DMS114 treated with DMSO at 0.1 percent for 48 hours (cell line): Measurements from ENCODE around the gene SLPI.

Source experiments
- DNase-seq: peaks from one replicate; lab custom pipeline; 2025; ENCODE audit not compliant: unreplicated experiment; lab: John Stamatoyannopoulos, UW

The SLPI gene

GRCh38 chr20:45254383-45255262 is at the start of gene SLPI:
Gene SLPI (minus strand): TSS chr20:45254564. CDS start chr20:45254543, 21 bp downstream.
- DNase-seq = no peak

GRCh38 chr20:45303586-45304463 is 49.5 kb upstream of the SLPI start:
- DNase-seq = no peak

DNA sequence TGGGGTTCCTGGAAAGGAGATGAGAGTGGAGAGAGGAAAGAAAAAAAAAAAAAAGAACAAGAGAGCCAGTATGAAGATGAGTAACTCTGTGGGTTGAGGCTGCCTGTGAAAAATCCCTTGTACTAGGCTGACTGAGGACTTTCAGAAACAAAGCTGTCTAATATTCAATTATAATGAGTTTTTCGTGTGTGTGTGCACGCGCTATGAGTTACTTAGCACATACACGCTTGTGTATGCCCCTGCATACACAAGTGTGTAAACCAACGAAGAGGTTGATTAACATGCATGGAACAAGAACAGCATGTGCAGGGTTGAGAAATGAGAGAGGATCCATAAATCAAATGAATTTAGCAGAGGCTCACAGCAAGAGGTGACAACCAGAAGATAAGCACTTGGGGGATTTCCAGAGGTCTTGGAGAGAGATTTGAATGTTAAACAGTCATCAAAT is 47.5 kb upstream of the SLPI start:
- no peak for DNase-seq

DNA sequence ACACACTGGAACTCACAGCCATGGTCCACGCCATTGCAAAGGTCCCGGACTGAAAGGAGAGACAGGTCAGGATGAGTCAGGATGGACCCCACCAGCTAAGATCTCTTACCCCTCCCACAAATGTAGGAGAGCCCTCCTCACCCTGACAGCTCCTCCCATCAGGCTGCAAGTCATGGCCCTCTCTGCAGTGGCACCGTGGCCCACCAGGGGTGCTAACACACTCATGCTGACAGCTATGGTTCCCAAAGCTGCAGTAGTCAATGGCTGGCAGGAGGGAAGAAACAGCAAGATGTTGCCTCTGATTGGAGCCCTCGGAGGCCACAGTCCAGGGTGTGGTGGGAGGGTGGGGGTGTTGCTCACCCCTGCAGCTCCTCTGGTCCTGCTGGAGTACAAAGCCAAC is 46.6 kb upstream of the SLPI start:
- DNase-seq = no peak

DNA sequence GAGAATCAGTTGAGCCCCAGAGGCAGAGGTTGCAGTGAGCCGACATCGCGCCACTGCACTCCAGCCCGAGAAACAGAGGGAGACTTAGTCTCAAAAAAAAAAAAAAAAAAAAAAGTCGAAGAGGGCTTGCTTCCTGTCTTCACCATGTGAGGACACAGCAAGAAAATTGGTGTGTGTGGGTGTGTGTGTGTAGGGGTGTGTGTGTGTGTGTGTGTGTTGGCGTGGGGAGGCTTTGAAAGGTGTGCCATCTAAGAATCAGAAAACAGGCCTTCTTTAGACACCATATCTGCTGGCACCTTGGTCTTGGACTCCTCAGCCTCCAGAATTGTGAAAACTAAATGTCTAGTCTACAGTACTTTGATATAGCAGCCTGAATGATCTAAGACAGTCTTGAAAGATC is 45.4 kb upstream of the SLPI start:
- no peak for DNase-seq

DNA sequence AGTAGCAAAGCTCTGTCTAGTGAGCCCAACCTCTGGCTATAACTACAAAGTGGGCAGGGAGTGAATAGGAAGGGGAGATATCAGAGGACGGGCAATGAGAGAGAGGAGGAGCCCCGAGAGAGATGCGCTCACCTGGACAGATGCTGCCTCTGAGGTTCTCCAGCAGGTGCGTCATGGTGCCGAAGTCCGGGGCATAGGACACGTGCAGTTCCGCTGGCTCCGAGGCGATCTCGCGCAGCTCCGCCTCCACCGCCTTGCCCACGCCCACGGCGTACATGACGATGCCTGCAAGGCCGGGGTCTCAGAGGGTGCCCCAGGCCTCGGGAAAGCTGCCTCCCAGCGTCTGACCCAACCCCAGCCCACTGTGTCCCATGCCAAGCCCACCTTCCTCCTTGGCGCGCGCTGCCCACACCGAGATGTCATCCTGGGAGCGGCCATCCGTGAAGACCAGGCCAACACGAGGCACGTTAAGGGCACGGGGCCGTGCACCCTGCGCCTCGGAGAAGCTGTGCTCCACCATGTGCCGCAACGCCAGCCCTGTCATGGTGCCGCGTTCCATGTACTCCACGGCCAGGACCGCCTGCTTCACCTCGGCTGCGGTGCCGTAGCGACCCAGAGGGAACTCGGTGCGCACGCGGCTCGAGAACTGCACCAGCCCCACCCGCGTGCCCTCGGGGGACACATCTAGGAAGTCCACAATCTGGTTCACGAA is 43.6 kb upstream of the SLPI start:
- no peak for DNase-seq

GRCh38 chr20:45294659-45295058 is 40.3 kb upstream of the SLPI start:
- DNase-seq = no peak

- DNase-seq = no peak
Observed at GRCh38 chr20:45294003-45294368, 39.6 kb upstream of the SLPI start.

- DNase-seq = peak; percentile 71
Observed at GRCh38 chr20:45293041-45294002, 39.0 kb upstream of the SLPI start.

DNA sequence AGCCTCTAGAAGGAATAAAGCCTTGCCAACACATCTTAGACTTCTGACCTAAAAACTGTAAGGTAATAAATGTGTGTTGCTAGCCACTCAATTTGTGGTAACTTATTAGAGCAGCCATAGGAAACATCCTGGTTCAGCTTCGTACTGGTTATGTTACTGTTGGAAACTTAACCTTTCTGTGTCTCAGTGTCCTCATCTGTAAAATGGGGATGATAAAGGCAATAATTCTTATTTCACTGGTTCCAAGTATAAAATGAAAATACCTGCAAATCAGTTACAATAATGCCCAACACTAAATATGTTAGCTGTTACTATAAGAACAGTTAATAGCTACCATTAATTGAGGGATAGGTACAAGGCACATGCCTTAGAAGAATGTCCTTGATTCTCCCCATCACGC is 38.0 kb upstream of the SLPI start:
- no peak for DNase-seq

DNA sequence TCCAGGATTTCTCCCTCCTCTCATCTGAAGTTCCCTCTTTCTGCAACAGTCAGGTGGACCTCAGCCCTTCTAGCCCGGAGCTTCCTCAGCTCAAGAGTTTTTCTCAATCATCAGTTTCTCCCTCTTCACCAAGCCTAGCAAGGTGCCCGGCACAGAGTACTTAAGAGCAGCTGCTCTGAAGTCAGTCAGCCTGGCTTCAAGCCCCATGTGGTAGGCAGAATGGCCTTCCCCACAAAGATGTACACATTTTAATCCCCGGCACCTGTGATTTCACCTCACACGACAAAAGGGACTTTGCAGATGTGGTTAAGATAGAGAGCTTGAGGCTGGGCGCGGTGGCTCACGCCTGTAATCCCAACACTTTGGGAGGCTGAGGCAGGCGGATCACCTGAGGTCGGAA is 37.2 kb upstream of the SLPI start:
- no peak for DNase-seq

GRCh38 chr20:45290677-45291355 is 36.5 kb upstream of the SLPI start:
- peak; percentile 37 for DNase-seq

GRCh38 chr20:45289942-45290676 is 35.7 kb upstream of the SLPI start:
- no peak for DNase-seq

- no peak for DNase-seq
Observed at GRCh38 chr20:45288860-45289259, 34.5 kb upstream of the SLPI start.

DNA sequence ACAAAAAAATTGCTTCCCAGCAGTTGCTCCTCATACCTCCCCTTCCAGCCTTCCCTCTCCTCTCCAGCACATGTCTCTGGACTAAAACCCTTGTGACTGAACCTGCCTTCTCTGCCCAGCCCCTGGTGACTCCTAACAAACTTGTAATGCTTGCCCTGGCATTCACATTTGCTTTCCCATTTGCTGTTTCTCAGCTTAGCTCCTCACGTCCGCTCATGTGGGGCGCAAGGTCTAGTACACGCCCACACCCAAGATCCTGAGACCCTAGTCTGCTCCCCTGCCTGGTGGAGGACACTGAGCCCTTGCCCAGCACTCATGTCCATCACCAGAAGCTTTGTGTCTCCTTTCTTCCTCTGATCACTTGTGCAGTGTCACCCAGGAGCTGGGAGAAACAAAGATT is 34.0 kb upstream of the SLPI start:
- no peak for DNase-seq

GRCh38 chr20:45283551-45284057 is 29.2 kb upstream of the SLPI start:
- DNase-seq = no peak

- no peak for DNase-seq
Observed at GRCh38 chr20:45282700-45283550, 28.6 kb upstream of the SLPI start.

- no peak for DNase-seq
Observed at GRCh38 chr20:45279992-45280391, 25.6 kb upstream of the SLPI start.
